HEK293 (cell line): Measurements from ENCODE around the gene STX10.

ENCODE experiments used
- CTCF ChIA-PET: fragments of 350-600 bp; formaldehyde crosslinking; extraction: SDS; loops from one replicate; lab custom pipeline; 2021; ENCODE audit warnings: antibody characterized with exemption; lab: Yijun Ruan, JAX
- POLR2A ChIA-PET: fragments of 300-600 bp; formaldehyde crosslinking; extraction: SDS; loops from one replicate; lab custom pipeline; 2020; ENCODE audit warnings: antibody characterized with exemption, inconsistent platforms; lab: Yijun Ruan, JAX
- H3K27ac ChIP-seq: fragments of 200-500 bp; sonication (Bioruptor generic); 2 replicates; pipeline ENCODE4 v1.5.1; 2014; ENCODE audit warnings: low read depth, low read length, control low read depth, inconsistent platforms; ENCODE audit errors: extremely low read depth
- H3K36me3 ChIP-seq, 2 experiments: fragments of 200-500 bp in 1 of 2; sonication (Bioruptor generic) in 1 of 2; 1 replicate in 1 of 2; 2 replicates in 1 of 2; pipeline ENCODE4 v1.5.1; 2014 to 2017; ENCODE audit warnings: inconsistent platforms in 2 of 2, low read length in 2 of 2; ENCODE audit not compliant: control insufficient read depth in 2 of 2, insufficient read depth in 1 of 2
- H3K4me1 ChIP-seq: fragments of 200-500 bp; sonication (Bioruptor generic); 2 replicates; pipeline ENCODE4 v1.5.1; 2014; ENCODE audit warnings: mild to moderate bottlenecking, low read length, inconsistent platforms; ENCODE audit not compliant: control insufficient read depth, insufficient read depth
- H3K4me3 ChIP-seq: 2 replicates; pipeline ENCODE4 v1.5.1; 2011; ENCODE audit warnings: low read depth, mild to moderate bottlenecking, control low read depth, low read length, moderate library complexity
- H3K9me3 ChIP-seq: fragments of 200-500 bp; sonication (Bioruptor generic); 2 replicates; pipeline ENCODE4 v1.5.1; 2014; ENCODE audit warnings: low read depth, low read length, inconsistent platforms; ENCODE audit not compliant: control insufficient read depth, insufficient read depth
- GLI2 ChIP-seq: fragments of 450-650 bp; formaldehyde crosslinking; IDR thresholded peaks from 2 replicates; pipeline ENCODE4; 2017; ENCODE audit warnings: missing biosample characterization, missing genetic modification characterization, low read depth, borderline replicate concordance
- GLI4 ChIP-seq: fragments of 450-650 bp; formaldehyde crosslinking; IDR thresholded peaks from 2 replicates; pipeline ENCODE4 v1.5.1; 2016; ENCODE audit warnings: missing biosample characterization, missing genetic modification characterization
- IKZF3 ChIP-seq: fragments of 450-650 bp; IDR thresholded peaks from 2 replicates; pipeline ENCODE4 v1.5.0; 2018; ENCODE audit warnings: missing biosample characterization, mild to moderate bottlenecking, missing genetic modification characterization, moderate library complexity
- KLF16 ChIP-seq: fragments of 450-650 bp; formaldehyde crosslinking; IDR thresholded peaks from 2 replicates; pipeline ENCODE4 v1.5.1; 2017; ENCODE audit warnings: missing biosample characterization, missing genetic modification characterization
- KLF7 ChIP-seq: fragments of 450-650 bp; formaldehyde crosslinking; IDR thresholded peaks from 2 replicates; pipeline ENCODE4 v1.5.1; 2016; ENCODE audit warnings: missing biosample characterization, missing genetic modification characterization, borderline replicate concordance
- OVOL3 ChIP-seq: fragments of 450-650 bp; formaldehyde crosslinking; IDR thresholded peaks from 2 replicates; pipeline ENCODE4 v1.5.1; 2016; ENCODE audit warnings: missing biosample characterization, missing genetic modification characterization
- PRDM1 ChIP-seq: fragments of 450-650 bp; formaldehyde crosslinking; IDR thresholded peaks from 2 replicates; pipeline ENCODE4; 2016; ENCODE audit warnings: missing biosample characterization, missing genetic modification characterization
- SETDB1 ChIP-seq: IDR thresholded peaks from one replicate; pipeline ENCODE4 v1.6.1; 2017; ENCODE audit warnings: mild to moderate bottlenecking, low read length, moderate library complexity, mixed read lengths; ENCODE audit not compliant: insufficient read length
- ZNF114 ChIP-seq: fragments of 450-650 bp; formaldehyde crosslinking; IDR thresholded peaks from 2 replicates; pipeline ENCODE4 v1.5.0; 2017; ENCODE audit warnings: missing biosample characterization, missing genetic modification characterization
- ZNF133 ChIP-seq: fragments of 450-650 bp; formaldehyde crosslinking; IDR thresholded peaks from 2 replicates; pipeline ENCODE4 v1.5.1; 2016; ENCODE audit warnings: missing biosample characterization, missing genetic modification characterization
- ZNF140 ChIP-seq: fragments of 450-650 bp; formaldehyde crosslinking; IDR thresholded peaks from 2 replicates; pipeline ENCODE4 v1.5.1; 2016; ENCODE audit warnings: missing biosample characterization, missing genetic modification characterization
- ZNF184 ChIP-seq: fragments of 450-650 bp; IDR thresholded peaks from 2 replicates; pipeline ENCODE4 v1.5.1; 2018; ENCODE audit warnings: missing biosample characterization, mild to moderate bottlenecking, missing genetic modification characterization
- ZNF19 ChIP-seq: fragments of 450-650 bp; formaldehyde crosslinking; IDR thresholded peaks from 2 replicates; pipeline ENCODE4; 2016; ENCODE audit warnings: missing biosample characterization, missing genetic modification characterization, low read depth
- ZNF202 ChIP-seq: fragments of 450-650 bp; formaldehyde crosslinking; IDR thresholded peaks from 2 replicates; pipeline ENCODE4 v1.5.1; 2016; ENCODE audit warnings: missing biosample characterization, missing genetic modification characterization, borderline replicate concordance
- ZNF223 ChIP-seq: fragments of 450-650 bp; formaldehyde crosslinking; IDR thresholded peaks from 2 replicates; pipeline ENCODE4 v1.5.1; 2016; ENCODE audit warnings: missing biosample characterization, missing genetic modification characterization
- ZNF391 ChIP-seq: fragments of 450-650 bp; formaldehyde crosslinking; IDR thresholded peaks from 2 replicates; pipeline ENCODE4 v1.5.1; 2016; ENCODE audit warnings: low read depth, missing biosample characterization, missing genetic modification characterization, borderline replicate concordance
- ZNF510 ChIP-seq: fragments of 450-650 bp; formaldehyde crosslinking; IDR thresholded peaks from 2 replicates; pipeline ENCODE4 v1.5.1; 2018; ENCODE audit warnings: mild to moderate bottlenecking, missing genetic modification characterization, missing biosample characterization; ENCODE audit not compliant: insufficient replicate concordance
- ZNF596 ChIP-seq: fragments of 450-650 bp; IDR thresholded peaks from 2 replicates; pipeline ENCODE4 v1.5.0; 2018; ENCODE audit warnings: missing biosample characterization, mild to moderate bottlenecking, missing genetic modification characterization, moderate library complexity
- ZNF707 ChIP-seq: fragments of 450-650 bp; formaldehyde crosslinking; IDR thresholded peaks from 2 replicates; pipeline ENCODE4 v1.5.1; 2016; ENCODE audit warnings: missing biosample characterization, missing genetic modification characterization
- ZNF785 ChIP-seq: fragments of 450-650 bp; formaldehyde crosslinking; IDR thresholded peaks from 2 replicates; pipeline ENCODE4 v1.5.1; 2016; ENCODE audit warnings: missing biosample characterization, missing genetic modification characterization
- ZNF830 ChIP-seq: fragments of 450-650 bp; IDR thresholded peaks from 2 replicates; pipeline ENCODE4 v1.5.0; 2018; ENCODE audit warnings: missing biosample characterization, missing genetic modification characterization, low read depth, mild to moderate bottlenecking, moderate library complexity
- ZNF843 ChIP-seq: fragments of 450-650 bp; formaldehyde crosslinking; IDR thresholded peaks from 2 replicates; pipeline ENCODE4 v1.5.1; 2016; ENCODE audit warnings: missing biosample characterization, missing genetic modification characterization
- TF ChIP-seq, protein P1 (sequence below): fragments of 450-650 bp; formaldehyde crosslinking; IDR thresholded peaks from 2 replicates; pipeline ENCODE4 v1.5.0; 2017; ENCODE audit warnings: missing biosample characterization, missing genetic modification characterization, borderline replicate concordance
- TF ChIP-seq, protein P2 (sequence below): fragments of 450-650 bp; formaldehyde crosslinking; IDR thresholded peaks from 2 replicates; pipeline ENCODE4; 2016; ENCODE audit warnings: missing biosample characterization, missing genetic modification characterization
- TF ChIP-seq, protein P3 (sequence below): fragments of 450-650 bp; formaldehyde crosslinking; IDR thresholded peaks from 2 replicates; pipeline ENCODE4 v1.5.1; 2016; ENCODE audit warnings: missing biosample characterization, missing genetic modification characterization
- TF ChIP-seq, protein P4 (sequence below): fragments of 450-650 bp; formaldehyde crosslinking; IDR thresholded peaks from 2 replicates; pipeline ENCODE4 v1.5.1; 2016; ENCODE audit warnings: missing biosample characterization, missing genetic modification characterization
- TF ChIP-seq, protein P5 (sequence below): fragments of 450-650 bp; formaldehyde crosslinking; IDR thresholded peaks from 2 replicates; pipeline ENCODE4 v1.5.1; 2016; ENCODE audit warnings: missing biosample characterization, missing genetic modification characterization, low read depth

Gene STX10

DNA sequence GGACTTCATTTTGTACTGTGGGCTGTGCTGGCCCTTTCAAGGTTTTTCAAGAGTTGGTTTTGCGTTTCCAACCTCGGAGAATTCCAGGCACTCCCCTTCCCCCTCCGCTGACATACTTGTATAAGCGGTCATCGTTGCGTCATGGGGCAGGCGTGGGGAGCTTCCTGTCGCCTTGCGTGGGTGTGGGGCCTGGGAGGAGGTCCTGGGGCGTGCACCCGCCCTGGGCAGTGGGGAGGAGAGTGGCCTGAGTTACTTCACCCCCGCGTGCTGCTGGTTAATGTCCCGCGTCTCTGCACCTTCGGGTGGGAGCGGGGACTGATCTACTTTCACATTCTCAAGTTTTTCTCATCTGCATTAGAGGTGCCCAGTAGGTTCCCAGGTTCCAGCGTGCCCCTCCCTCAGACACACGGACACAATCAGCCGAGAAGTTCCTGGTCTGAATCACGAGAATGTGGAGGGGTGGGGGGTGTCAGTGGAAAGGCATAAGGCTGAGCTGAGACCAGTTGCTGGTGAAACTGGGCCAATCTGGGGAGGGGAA lies 4.1 kb upstream of the STX10 start:
- Histone ChIP-seq H3K4me1 (peaks cover 10% of the 10 kb centered on the region), H3K27ac (peak overlapping the region; percentile 98), H3K4me3 (peak overlapping the region; percentile 99), H3K9me3 (no peaks in the 10 kb centered on the region), H3K36me3 (peaks cover 0 to 11% of the 10 kb centered on the region in 2 experiments; a peak in 1 of 3 replicates)
- CTCF ChIA-PET: interaction anchor here (1.7 kb wide), 1 partner anchor 41 kb away, joined by 7 read pairs; no protein-coding TSS in a partner anchor
- POLR2A ChIA-PET: interaction anchor here (0.9 to 2.6 kb wide), 8 partner anchors 11 to 698 kb away, joined by 4 to 60 read pairs (median 6); partner anchors contain the start of gene NACC1
- TF ChIP-seq ZNF510 (tag by site-specific recombination) (no peak), OVOL3 (no peak; the same call in 1 of the 2 replicates), GLI2 (no peak), ZNF707 (tag by site-specific recombination) (no peak), ZNF223 (tag by site-specific recombination) (no peak), PRDM1 (tag by site-specific recombination) (no peak), IKZF3 (tag by site-specific recombination) (peak; percentile 66; the same call in 1 of the 2 replicates), ZNF133 (no peak), ZNF184 (tag by site-specific recombination) (no peak), ZNF114 (no peak), ZNF830 (tag by site-specific recombination) (no peak), GLI4 (tag by site-specific recombination) (no peak), ZNF19 (no peak), KLF7 (tag by site-specific recombination) (no peak; the same call in 1 of the 2 replicates), SETDB1 (no peak), KLF16 (peak; percentile 65; the same call in 1 of the 2 replicates), ZNF843 (tag by site-specific recombination) (no peak; the same call in 1 of the 2 replicates), ZNF140 (no peak), ZNF785 (tag by site-specific recombination) (no peak), ZNF391 (tag by site-specific recombination) (no peak), ZNF596 (tag by site-specific recombination) (no peak), ZNF202 (tag by site-specific recombination) (no peak)
- TF ChIP-seq, protein P1, sequence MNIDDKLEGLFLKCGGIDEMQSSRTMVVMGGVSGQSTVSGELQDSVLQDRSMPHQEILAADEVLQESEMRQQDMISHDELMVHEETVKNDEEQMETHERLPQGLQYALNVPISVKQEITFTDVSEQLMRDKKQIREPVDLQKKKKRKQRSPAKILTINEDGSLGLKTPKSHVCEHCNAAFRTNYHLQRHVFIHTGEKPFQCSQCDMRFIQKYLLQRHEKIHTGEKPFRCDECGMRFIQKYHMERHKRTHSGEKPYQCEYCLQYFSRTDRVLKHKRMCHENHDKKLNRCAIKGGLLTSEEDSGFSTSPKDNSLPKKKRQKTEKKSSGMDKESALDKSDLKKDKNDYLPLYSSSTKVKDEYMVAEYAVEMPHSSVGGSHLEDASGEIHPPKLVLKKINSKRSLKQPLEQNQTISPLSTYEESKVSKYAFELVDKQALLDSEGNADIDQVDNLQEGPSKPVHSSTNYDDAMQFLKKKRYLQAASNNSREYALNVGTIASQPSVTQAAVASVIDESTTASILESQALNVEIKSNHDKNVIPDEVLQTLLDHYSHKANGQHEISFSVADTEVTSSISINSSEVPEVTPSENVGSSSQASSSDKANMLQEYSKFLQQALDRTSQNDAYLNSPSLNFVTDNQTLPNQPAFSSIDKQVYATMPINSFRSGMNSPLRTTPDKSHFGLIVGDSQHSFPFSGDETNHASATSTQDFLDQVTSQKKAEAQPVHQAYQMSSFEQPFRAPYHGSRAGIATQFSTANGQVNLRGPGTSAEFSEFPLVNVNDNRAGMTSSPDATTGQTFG: no peak
- TF ChIP-seq, protein P2, sequence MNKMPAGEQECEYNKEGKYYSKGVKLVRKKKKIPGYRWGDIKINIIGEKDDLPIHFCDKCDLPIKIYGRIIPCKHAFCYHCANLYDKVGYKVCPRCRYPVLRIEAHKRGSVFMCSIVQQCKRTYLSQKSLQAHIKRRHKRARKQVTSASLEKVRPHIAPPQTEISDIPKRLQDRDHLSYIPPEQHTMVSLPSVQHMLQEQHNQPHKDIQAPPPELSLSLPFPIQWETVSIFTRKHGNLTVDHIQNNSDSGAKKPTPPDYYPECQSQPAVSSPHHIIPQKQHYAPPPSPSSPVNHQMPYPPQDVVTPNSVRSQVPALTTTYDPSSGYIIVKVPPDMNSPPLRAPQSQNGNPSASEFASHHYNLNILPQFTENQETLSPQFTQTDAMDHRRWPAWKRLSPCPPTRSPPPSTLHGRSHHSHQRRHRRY (tag by site-specific recombination): peak; percentile 82; the same call in 1 of the 2 replicates
- TF ChIP-seq, protein P3, sequence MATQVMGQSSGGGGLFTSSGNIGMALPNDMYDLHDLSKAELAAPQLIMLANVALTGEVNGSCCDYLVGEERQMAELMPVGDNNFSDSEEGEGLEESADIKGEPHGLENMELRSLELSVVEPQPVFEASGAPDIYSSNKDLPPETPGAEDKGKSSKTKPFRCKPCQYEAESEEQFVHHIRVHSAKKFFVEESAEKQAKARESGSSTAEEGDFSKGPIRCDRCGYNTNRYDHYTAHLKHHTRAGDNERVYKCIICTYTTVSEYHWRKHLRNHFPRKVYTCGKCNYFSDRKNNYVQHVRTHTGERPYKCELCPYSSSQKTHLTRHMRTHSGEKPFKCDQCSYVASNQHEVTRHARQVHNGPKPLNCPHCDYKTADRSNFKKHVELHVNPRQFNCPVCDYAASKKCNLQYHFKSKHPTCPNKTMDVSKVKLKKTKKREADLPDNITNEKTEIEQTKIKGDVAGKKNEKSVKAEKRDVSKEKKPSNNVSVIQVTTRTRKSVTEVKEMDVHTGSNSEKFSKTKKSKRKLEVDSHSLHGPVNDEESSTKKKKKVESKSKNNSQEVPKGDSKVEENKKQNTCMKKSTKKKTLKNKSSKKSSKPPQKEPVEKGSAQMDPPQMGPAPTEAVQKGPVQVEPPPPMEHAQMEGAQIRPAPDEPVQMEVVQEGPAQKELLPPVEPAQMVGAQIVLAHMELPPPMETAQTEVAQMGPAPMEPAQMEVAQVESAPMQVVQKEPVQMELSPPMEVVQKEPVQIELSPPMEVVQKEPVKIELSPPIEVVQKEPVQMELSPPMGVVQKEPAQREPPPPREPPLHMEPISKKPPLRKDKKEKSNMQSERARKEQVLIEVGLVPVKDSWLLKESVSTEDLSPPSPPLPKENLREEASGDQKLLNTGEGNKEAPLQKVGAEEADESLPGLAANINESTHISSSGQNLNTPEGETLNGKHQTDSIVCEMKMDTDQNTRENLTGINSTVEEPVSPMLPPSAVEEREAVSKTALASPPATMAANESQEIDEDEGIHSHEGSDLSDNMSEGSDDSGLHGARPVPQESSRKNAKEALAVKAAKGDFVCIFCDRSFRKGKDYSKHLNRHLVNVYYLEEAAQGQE (tag by site-specific recombination): no peak; the same call in 1 of the 2 replicates
- TF ChIP-seq, protein P4, sequence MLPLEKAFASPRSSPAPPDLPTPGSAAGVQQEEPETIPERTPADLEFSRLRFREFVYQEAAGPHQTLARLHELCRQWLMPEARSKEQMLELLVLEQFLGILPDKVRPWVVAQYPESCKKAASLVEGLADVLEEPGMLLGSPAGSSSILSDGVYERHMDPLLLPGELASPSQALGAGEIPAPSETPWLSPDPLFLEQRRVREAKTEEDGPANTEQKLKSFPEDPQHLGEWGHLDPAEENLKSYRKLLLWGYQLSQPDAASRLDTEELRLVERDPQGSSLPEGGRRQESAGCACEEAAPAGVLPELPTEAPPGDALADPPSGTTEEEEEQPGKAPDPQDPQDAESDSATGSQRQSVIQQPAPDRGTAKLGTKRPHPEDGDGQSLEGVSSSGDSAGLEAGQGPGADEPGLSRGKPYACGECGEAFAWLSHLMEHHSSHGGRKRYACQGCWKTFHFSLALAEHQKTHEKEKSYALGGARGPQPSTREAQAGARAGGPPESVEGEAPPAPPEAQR: no peak
- TF ChIP-seq, protein P5, sequence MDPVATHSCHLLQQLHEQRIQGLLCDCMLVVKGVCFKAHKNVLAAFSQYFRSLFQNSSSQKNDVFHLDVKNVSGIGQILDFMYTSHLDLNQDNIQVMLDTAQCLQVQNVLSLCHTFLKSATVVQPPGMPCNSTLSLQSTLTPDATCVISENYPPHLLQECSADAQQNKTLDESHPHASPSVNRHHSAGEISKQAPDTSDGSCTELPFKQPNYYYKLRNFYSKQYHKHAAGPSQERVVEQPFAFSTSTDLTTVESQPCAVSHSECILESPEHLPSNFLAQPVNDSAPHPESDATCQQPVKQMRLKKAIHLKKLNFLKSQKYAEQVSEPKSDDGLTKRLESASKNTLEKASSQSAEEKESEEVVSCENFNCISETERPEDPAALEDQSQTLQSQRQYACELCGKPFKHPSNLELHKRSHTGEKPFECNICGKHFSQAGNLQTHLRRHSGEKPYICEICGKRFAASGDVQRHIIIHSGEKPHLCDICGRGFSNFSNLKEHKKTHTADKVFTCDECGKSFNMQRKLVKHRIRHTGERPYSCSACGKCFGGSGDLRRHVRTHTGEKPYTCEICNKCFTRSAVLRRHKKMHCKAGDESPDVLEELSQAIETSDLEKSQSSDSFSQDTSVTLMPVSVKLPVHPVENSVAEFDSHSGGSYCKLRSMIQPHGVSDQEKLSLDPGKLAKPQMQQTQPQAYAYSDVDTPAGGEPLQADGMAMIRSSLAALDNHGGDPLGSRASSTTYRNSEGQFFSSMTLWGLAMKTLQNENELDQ: no peak
